ENCODE measurements around the gene DTX4. TPM values are rescaled to one million over a fixed set of nuclear protein-coding genes. Genes with fewer than 3 reads are reported as not detected.

The DTX4 gene
- total RNA-seq, 6 experiments from 2014 or later = 10.8 to 49.1 (median 22.6) TPM

DNA sequence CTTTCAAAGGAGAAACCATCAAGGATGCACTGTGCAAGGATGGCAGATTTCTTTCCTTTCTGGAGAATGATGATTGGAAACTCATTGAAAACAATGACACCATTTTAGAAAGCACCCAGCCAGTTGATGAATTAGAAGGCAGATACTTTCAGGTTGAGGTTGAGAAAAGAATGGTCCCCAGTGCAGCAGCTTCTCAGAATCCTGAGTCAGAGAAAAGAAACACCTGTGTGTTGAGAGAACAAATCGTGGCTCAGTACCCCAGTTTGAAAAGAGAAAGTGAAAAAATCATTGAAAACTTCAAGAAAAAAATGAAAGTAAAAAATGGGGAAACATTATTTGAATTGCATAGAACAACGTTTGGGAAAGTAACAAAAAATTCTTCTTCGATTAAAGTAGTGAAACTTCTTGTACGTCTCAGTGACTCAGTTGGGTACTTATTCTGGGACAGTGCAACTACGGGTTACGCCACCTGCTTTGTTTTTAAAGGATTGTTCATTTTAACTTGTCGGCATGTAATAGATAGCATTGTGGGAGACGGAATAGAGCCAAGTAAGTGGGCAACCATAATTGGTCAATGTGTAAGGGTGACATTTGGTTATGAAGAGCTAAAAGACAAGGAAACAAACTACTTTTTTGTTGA is 19.5 kb upstream of the DTX4 start:
- H3K27me3 ChIP-seq = no peaks in the 10 kb centered on the region
- no peak for ATAC-seq
- TF ChIP-seq POLR2A (IDR thresholded peaks at IDR 0.05) = no peak
- TF ChIP-seq, protein P1, sequence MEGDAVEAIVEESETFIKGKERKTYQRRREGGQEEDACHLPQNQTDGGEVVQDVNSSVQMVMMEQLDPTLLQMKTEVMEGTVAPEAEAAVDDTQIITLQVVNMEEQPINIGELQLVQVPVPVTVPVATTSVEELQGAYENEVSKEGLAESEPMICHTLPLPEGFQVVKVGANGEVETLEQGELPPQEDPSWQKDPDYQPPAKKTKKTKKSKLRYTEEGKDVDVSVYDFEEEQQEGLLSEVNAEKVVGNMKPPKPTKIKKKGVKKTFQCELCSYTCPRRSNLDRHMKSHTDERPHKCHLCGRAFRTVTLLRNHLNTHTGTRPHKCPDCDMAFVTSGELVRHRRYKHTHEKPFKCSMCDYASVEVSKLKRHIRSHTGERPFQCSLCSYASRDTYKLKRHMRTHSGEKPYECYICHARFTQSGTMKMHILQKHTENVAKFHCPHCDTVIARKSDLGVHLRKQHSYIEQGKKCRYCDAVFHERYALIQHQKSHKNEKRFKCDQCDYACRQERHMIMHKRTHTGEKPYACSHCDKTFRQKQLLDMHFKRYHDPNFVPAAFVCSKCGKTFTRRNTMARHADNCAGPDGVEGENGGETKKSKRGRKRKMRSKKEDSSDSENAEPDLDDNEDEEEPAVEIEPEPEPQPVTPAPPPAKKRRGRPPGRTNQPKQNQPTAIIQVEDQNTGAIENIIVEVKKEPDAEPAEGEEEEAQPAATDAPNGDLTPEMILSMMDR (IDR thresholded peaks at IDR 0.05) = no peak

DNA sequence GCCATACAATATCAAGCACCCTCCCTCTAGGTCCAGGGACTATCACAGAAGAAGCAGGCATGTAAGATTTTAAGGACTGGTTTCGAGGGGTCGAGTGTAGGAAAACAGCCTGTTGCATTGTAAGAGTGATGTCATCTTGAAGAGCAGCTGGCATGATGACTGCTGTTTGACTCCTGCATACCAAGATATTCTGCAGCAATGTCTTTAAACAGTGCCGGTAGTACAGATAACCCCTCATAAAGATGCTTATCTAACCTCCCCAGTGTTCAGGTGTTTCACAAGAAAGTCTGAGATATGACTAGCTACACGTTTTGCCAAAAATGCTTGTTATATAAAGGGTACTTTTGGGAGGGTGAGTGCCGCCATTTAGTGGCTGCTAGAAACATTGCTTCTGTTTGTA is 17.3 kb upstream of the DTX4 start:
- Histone ChIP-seq H3K27ac (no peak overlapping the region), H3K4me3 (no peak overlapping the region), H3K9me3 (no peaks in the 10 kb centered on the region), H3K27me3 (no peaks in the 10 kb centered on the region), H3K4me1 (no peaks in the 10 kb centered on the region), H3K36me3 (peaks cover 0 to 5% (median 0%) of the 10 kb centered on the region in 4 donors)
- no peak for TF ChIP-seq POLR2A (IDR thresholded peaks at IDR 0.05)
- TF ChIP-seq, protein P1 (IDR thresholded peaks at IDR 0.05) = no peak
- 98% methylated on average over 4 of the region's 5 CpGs for WGBS (ENCODE audit: insufficient coverage, low coverage, low lambda C conversion rate, missing lambda C conversion rate)
- no peak for ATAC-seq
- DNase-seq = no peak
- intact Hi-C loops (cut with DNase I) = no loop called here

More for the DNA sequence above, 19.5 kb upstream of the DTX4 start:
- Histone ChIP-seq H3K36me3 (peaks cover 0 to 5% (median under 1%) of the 10 kb centered on the region in 4 donors), H3K27ac (no peak overlapping the region), H3K9me3 (no peaks in the 10 kb centered on the region), H3K4me1 (no peaks in the 10 kb centered on the region), H3K4me3 (no peak overlapping the region)
- WGBS (ENCODE audit: insufficient coverage, low coverage, low lambda C conversion rate, missing lambda C conversion rate) = 77% methylated on average over 8 of the region's 8 CpGs
- no peak for DNase-seq
- intact Hi-C loops (cut with DNase I) = no loop called here

DNA sequence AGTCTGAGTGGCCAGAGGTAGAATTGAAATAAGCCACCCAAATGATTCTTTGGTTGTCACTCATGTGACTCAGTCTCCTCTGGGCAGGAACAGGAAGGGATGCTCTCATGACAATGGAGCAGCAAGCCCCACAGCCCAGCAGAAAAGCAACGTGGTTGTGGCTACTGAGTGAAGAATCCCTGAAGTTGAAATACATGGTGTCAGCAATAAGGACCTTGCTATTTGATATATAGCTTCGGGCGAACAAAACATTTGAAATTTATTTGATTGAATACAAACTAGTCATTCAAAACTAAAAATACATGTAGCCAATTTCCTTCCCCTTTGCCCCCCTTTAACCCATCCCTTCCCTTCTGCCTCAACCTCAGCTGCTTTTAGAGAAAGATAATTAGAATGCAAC is 14.5 kb upstream of the DTX4 start:
- Histone ChIP-seq H3K4me3 (no peak overlapping the region), H3K27ac (no peak overlapping the region), H3K9me3 (no peaks in the 10 kb centered on the region), H3K4me1 (no peaks in the 10 kb centered on the region), H3K27me3 (no peaks in the 10 kb centered on the region), H3K36me3 (no peaks in the 10 kb centered on the region)
- no peak for ATAC-seq
- TF ChIP-seq POLR2A (IDR thresholded peaks at IDR 0.05) = no peak
- TF ChIP-seq, protein P1 (IDR thresholded peaks at IDR 0.05) = no peak
- DNase-seq = no peak
- 63% methylated on average over 3 of the region's 3 CpGs for WGBS (ENCODE audit: insufficient coverage, low coverage, low lambda C conversion rate, missing lambda C conversion rate)
- intact Hi-C loops (cut with DNase I) = no loop called here

DNA sequence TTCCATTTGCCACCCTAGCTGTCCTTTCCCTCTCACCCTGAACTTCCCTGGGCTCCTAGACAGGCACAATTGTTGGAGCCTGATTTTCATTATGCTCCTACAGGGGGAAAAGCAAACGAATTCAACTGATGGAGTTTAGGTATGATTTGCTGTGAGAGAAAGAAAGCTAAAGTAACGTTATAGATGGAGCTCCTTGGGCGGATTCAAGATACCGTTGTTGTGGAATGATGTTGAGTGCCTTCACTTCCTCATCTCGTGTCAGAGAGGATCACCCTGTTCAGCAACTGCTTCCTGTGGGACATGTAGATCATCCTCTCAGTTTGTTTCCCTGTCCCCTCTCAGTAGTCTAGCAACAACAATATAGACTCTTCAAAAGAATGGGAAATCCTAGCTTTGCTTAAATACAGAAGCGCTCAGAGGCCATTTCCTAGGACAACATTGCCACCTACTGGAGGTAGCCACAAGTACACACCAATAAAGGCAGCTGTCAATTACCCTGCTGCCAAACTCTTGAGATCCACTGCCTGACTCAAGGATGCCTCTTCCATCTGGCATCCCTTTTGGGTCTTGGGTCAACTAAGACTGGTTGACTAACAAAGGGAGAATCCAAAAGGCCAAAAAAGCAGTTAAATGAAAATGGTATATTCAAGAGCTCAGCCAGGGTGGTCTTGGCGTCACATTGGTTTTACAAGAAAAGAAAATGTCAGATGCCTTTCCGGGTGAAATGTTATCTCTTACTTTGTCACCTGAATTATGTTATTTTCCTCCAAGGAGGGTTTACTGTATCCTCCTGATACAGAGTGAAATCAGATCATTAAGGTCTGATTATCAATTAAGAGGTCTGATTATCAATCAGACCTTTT is 13.5 kb upstream of the DTX4 start:
- TF ChIP-seq POLR2A (IDR thresholded peaks at IDR 0.05) = no peak
- TF ChIP-seq, protein P1 (IDR thresholded peaks at IDR 0.05) = peak; percentile 79 to 90 (median 84)
- no peak overlapping the region for H3K27ac ChIP-seq
- peak in 1 of 3 donors; percentile 60 for DNase-seq
- peak; percentile 96 to 98 (median 96) for ATAC-seq
- H3K27me3 ChIP-seq = no peaks in the 10 kb centered on the region
- no peaks in the 10 kb centered on the region for H3K9me3 ChIP-seq
- no peaks in the 10 kb centered on the region for H3K36me3 ChIP-seq
- WGBS (ENCODE audit: insufficient coverage, low coverage, low lambda C conversion rate, missing lambda C conversion rate) = 30% methylated on average over 8 of the region's 8 CpGs
- intact Hi-C loops (cut with DNase I) = no loop called here
- no peak overlapping the region for H3K4me3 ChIP-seq
- H3K4me1 ChIP-seq = no peaks in the 10 kb centered on the region

Measured in right lobe of liver (tissue), 6 donors.